MG63 (cell line): ENCODE measurements around the gene SLC25A26. TPM values are rescaled to one million over a fixed set of nuclear protein-coding genes. Genes with fewer than 3 reads are reported as not detected.
A peak's percentile ranks its signal among the peaks of the same experiment; 100 is the strongest.

Source experiments
- DNase-seq: peaks from one replicate; pipeline ENCODE4 v3.0.0-alpha.2; 2020
- H3K27me3 ChIP-seq: fragments of 250-450 bp; sonication (Bioruptor Pico); 2 replicates; pipeline ENCODE4 v1.5.1; 2020; ENCODE audit warnings: mild to moderate bottlenecking, moderate library complexity
- H3K36me3 ChIP-seq: fragments of 250-450 bp; sonication (Bioruptor Pico); 2 replicates; pipeline ENCODE4 v1.5.1; 2020; ENCODE audit warnings: mild to moderate bottlenecking, moderate library complexity
- H3K4me3 ChIP-seq: fragments of 250-450 bp; sonication (Bioruptor Pico); 2 replicates; pipeline ENCODE4 v1.5.1; 2020; ENCODE audit warnings: mild to moderate bottlenecking, moderate library complexity
- H3K9me3 ChIP-seq: fragments of 250-450 bp; sonication (Bioruptor Pico); 2 replicates; pipeline ENCODE4 v1.5.1; 2020; ENCODE audit warnings: mild to moderate bottlenecking, moderate library complexity
- total RNA-seq: library from RNA; depleted of rRNA; stranded (reverse); fragments of >200 nt; shearing (Covaris generic); gene quantifications from 2 replicates; pipeline ENCODE4 v1.2.3, GENCODE V29; 2014; ENCODE audit warnings: low replicate concordance; rRNA removed

Gene SLC25A26, protein sequence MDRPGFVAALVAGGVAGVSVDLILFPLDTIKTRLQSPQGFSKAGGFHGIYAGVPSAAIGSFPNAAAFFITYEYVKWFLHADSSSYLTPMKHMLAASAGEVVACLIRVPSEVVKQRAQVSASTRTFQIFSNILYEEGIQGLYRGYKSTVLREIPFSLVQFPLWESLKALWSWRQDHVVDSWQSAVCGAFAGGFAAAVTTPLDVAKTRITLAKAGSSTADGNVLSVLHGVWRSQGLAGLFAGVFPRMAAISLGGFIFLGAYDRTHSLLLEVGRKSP
- total RNA-seq: 16.9 and 38.2 TPM in 2 replicates

GRCh38 chr3:66220602-66221377, at the start of gene SLC25A26:
SLC25A26 (plus strand) TSS chr3:66221001; CDS start chr3:66221095, 94 bp downstream.
- Histone ChIP-seq H3K4me3 (peak within 1 kb of the TSS; percentile 93), H3K27me3 (no peaks in the 10 kb centered on the region; the same call in 1 of the 2 replicates), H3K9me3 (no peaks in the 10 kb centered on the region), H3K36me3 (no peaks in the 10 kb centered on the region)
- peak; percentile 88 for DNase-seq

DNA sequence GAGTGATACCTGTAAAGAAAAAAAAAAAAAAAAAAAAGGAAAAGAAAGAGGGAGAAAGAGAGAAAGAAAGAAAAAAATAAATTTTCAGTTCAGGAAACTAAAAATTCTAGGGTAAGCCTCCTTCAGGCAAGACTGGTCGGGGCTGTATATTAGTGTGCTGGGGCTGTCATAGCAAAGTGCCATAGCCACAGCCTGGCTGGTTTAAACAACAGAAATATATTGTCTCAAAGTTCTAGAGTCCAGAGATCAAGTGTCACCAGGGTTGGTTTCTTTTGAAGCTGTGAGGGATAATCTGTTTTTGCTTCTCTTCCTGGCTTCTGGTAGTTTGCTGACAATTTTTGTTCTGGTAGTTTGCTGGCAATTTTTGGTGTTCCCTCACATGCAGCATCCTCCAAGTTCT, 48.4 kb upstream of the SLC25A26 start:
- Histone ChIP-seq H3K9me3 (no peaks in the 10 kb centered on the region), H3K4me3 (no peak overlapping the region), H3K27me3 (no peaks in the 10 kb centered on the region), H3K36me3 (no peaks in the 10 kb centered on the region)
- no peak for DNase-seq

GRCh38 chr3:66177026-66177425, 43.8 kb upstream of the SLC25A26 start:
- no peak overlapping the region for H3K4me3 ChIP-seq
- DNase-seq: no peak
- H3K9me3 ChIP-seq: no peaks in the 10 kb centered on the region
- no peaks in the 10 kb centered on the region for H3K36me3 ChIP-seq
- no peaks in the 10 kb centered on the region for H3K27me3 ChIP-seq

GRCh38 chr3:66178206-66178605, 42.6 kb upstream of the SLC25A26 start:
- Histone ChIP-seq H3K4me3 (no peak overlapping the region), H3K9me3 (no peaks in the 10 kb centered on the region), H3K36me3 (no peaks in the 10 kb centered on the region), H3K27me3 (no peaks in the 10 kb centered on the region)
- DNase-seq: no peak

DNA sequence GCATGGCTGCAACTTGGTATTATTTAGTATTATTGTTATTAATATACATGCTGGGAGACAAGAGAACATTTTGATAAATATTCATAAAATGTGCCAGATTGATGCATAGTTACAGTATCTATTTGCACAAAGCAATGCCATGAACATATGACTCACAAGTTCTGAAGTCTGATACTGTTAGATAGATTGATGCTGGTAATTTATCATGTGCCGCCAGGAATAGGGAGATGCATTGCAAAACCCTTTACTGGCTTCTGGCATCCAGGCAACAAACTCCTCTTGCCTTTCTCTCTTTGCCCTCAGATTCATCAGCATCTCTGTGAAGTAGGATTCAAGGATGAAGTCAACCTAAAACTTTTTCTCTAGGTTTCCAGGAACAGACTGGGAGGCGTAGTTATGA, 41.0 kb upstream of the SLC25A26 start:
- H3K27me3 ChIP-seq: no peaks in the 10 kb centered on the region
- DNase-seq: no peak

GRCh38 chr3:66181764-66182163, 39.0 kb upstream of the SLC25A26 start:
- no peaks in the 10 kb centered on the region for H3K27me3 ChIP-seq
- DNase-seq: no peak
- H3K4me3 ChIP-seq: no peak overlapping the region
- H3K36me3 ChIP-seq: no peaks in the 10 kb centered on the region
- no peaks in the 10 kb centered on the region for H3K9me3 ChIP-seq

More for the DNA sequence above, 41.0 kb upstream of the SLC25A26 start:
- H3K9me3 ChIP-seq: no peaks in the 10 kb centered on the region
- H3K36me3 ChIP-seq: no peaks in the 10 kb centered on the region
- no peak overlapping the region for H3K4me3 ChIP-seq

- no peak for DNase-seq
- H3K27me3 ChIP-seq: no peaks in the 10 kb centered on the region
These were observed 38.6 kb upstream of the SLC25A26 start for GRCh38 chr3:66182246-66182645.

DNA sequence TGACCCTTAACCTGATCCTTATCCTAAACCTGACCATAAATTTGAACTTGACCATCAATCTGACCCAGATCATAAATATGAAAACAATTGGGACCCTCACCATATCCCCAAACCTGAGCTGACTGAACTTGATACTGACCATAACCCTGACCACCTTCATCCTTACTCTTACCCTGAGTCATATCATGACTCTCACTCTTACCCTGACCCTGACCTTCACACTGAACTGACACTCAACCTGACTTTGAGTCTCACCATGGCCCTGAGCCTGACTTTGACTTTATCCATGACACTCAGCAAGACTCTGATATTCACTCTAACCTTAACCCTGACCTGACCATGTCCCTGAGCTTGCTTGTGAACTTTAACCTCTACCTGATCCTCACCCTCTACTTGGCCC, 34.3 kb upstream of the SLC25A26 start:
- Histone ChIP-seq H3K36me3 (no peaks in the 10 kb centered on the region), H3K4me3 (no peak overlapping the region), H3K27me3 (no peaks in the 10 kb centered on the region), H3K9me3 (no peaks in the 10 kb centered on the region)
- DNase-seq: no peak

More at GRCh38 chr3:66182246-66182645, 38.6 kb upstream of the SLC25A26 start:
- Histone ChIP-seq H3K9me3 (no peaks in the 10 kb centered on the region), H3K36me3 (no peaks in the 10 kb centered on the region), H3K4me3 (no peak overlapping the region)

DNA sequence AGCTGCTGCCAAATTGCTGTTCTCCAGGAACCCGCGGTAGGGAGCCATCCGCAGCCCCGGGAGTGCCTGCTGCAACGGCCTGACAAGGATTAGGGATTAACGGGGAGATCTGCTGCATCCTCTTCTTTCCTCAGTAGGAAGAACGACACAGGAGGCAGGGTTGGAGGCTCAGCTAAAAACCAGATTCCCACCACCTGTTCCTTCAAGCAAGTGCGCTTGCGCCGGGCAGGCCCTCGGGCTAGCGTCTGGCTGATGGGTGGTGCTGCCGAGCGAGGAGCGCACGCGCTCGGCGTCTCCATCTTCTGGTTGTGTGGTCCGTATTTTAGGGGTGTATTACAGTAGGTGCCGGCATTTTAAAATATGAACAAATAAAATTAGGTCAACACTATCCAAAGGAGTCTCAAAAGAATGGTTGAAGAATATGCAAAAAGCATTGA, 25.4 kb upstream of the SLC25A26 start:
- peak; percentile 58 for DNase-seq
- no peaks in the 10 kb centered on the region for H3K36me3 ChIP-seq
- no peaks in the 10 kb centered on the region for H3K9me3 ChIP-seq
- peak overlapping the region; percentile 17; the same call in 1 of the 2 replicates for H3K4me3 ChIP-seq
- H3K27me3 ChIP-seq: no peaks in the 10 kb centered on the region; the same call in 1 of the 2 replicates

DNA sequence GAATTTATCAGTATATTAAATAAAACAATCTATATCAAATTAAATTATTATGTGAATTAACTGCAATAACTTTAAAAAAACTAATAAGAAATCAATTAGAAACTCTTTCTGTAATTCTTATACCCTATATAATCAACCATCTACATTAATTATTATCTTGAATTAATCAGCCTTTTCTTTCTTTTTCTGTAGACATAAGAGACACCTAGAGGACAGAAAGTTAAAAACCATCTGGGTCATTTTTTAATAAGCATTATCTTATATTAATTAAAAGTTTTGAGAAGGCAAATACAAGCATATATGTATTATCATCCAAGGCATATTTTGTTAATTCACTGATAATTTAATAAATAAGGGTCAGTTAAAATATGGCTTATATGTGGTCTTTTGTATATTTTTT, 24.2 kb upstream of the SLC25A26 start:
- Histone ChIP-seq H3K27me3 (no peaks in the 10 kb centered on the region; the same call in 1 of the 2 replicates), H3K4me3 (no peak overlapping the region), H3K36me3 (no peaks in the 10 kb centered on the region), H3K9me3 (no peaks in the 10 kb centered on the region)
- no peak for DNase-seq

DNA sequence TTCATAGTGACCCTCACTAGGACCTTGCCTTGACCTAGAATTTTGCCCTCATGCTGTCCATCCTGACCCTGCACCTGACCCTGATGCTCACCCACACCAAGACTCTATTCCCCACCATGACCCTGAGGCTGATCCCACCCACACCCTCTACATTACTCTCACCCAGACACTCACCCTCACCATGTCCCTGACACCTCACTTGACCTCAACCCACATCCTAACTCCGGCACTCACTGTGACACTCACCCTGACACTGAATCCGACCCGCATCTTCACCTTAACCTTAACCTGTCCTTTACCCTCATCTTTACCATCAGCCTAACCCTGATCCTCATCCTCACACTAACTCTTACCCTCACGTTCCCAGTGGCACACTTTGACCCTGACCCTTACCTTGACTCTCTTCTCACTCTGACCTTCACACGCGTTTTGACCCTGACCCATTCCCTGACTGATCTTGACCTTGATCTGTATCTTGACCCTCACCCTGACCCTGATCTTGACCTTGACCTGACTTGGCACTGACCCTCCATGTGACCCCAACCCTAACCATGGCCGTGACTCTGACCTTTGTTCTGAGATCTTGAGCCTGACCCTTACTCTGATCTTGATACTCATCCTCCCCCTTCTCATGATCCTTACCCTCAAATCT, 22.2 kb upstream of the SLC25A26 start:
- Histone ChIP-seq H3K27me3 (no peaks in the 10 kb centered on the region; the same call in 1 of the 2 replicates), H3K9me3 (no peaks in the 10 kb centered on the region), H3K4me3 (no peak overlapping the region), H3K36me3 (no peaks in the 10 kb centered on the region)
- DNase-seq: no peak

DNA sequence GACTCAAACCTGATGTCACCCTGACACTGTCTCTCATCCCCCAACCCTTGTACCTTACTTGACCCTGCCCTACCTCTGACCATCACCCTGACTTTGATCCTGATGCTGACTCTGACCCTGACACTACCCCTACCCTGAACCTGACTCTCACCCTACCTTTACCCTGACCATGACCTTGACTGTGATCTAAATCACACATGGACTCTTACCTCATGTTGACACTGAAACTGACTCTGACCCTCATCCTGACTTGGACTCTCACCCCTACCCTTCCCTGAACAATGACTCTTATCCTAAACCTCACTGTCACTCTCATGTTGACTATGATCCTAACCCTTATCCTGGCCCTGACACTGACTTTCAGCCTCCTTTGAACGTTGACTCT, 21.7 kb upstream of the SLC25A26 start:
- Histone ChIP-seq H3K4me3 (no peak overlapping the region), H3K27me3 (no peaks in the 10 kb centered on the region; the same call in 1 of the 2 replicates), H3K9me3 (no peaks in the 10 kb centered on the region), H3K36me3 (no peaks in the 10 kb centered on the region)
- no peak for DNase-seq

GRCh38 chr3:66200147-66200546, 20.7 kb upstream of the SLC25A26 start:
- no peaks in the 10 kb centered on the region for H3K9me3 ChIP-seq
- H3K4me3 ChIP-seq: no peak overlapping the region
- no peaks in the 10 kb centered on the region; the same call in 1 of the 2 replicates for H3K27me3 ChIP-seq
- H3K36me3 ChIP-seq: no peaks in the 10 kb centered on the region
- DNase-seq: peak; percentile 4

DNA sequence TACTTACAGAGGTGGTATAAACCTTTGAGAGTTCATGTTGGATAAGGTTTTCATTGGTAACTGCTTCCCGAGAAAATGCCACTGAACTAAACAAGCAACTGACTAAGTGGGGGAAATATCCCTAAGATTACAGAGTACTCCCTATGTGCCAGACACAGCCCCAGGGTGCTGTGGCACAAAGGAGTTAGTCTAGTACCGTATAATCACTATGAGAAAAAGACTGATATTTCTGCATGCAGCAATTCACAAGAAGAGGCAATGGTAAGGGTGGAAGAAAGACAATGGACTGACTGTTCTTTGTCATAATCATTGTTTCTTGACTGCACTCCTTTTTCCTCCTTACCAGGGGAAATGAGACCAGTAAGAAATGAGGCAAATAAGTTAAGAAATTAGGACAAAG, 20.0 kb upstream of the SLC25A26 start:
- no peak overlapping the region for H3K4me3 ChIP-seq
- no peaks in the 10 kb centered on the region; the same call in 1 of the 2 replicates for H3K27me3 ChIP-seq
- no peak for DNase-seq
- no peaks in the 10 kb centered on the region for H3K9me3 ChIP-seq
- H3K36me3 ChIP-seq: no peaks in the 10 kb centered on the region

DNA sequence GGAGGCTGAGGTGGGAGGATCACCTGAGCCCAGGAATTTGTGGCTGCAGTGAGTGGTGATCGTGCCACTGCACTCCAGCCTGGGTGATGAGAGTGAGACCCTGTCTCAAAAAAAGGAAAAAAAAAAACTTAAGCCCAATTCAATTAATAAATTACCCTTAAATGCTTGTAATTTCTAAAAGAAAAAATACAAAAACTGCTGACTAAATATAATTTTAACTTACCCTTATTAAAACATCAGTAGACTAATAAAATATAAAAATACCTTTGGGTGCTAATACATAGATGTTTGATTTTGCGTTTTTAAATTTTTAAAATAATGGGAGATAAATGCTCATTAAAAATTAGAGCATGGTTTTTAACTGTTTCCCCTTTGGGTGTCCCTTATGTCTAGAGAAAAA, 17.5 kb upstream of the SLC25A26 start:
- DNase-seq: no peak
- Histone ChIP-seq H3K9me3 (no peaks in the 10 kb centered on the region), H3K36me3 (no peaks in the 10 kb centered on the region), H3K4me3 (no peak overlapping the region), H3K27me3 (no peaks in the 10 kb centered on the region)

DNA sequence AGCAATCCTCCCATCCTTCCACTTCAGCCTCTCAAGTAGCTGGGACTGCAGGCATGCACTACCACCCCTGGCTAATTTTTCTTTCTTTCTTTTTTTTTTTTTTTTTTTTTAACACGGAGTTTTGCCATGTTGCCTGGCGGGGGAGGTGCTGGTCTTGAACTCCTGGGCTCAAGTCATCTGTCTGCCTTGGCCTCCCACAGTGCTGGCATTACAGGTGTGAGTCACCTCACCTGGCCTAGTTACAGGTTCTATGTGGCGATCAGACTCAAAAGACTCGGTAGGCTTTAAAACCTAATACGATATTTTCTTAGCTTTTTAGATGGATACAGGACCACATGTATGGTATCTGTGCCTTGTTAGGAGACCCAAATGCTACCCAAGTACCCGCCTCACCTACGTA, 14.0 kb upstream of the SLC25A26 start:
- no peaks in the 10 kb centered on the region for H3K36me3 ChIP-seq
- no peaks in the 10 kb centered on the region for H3K9me3 ChIP-seq
- no peak for DNase-seq
- no peak overlapping the region for H3K4me3 ChIP-seq
- no peaks in the 10 kb centered on the region for H3K27me3 ChIP-seq

DNA sequence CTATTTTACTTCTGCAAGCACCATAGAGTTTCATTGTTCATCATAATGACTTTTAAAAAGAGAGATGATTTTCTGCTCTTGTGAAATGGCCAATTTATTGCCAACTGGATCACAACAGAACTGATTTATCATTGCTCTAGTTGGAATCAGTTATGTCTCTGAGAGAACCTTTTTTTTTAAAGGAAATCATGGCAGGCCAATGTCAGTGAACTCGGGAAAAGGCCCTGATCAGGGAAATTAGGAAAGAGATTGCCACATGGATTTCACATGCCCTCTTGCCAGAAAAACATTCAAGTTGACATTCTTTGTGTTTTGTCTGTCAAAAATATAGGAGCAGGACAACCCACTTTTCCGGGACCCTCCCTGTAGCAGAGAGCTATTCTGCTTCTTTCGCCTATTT, 12.6 kb upstream of the SLC25A26 start:
- Histone ChIP-seq H3K4me3 (no peak overlapping the region), H3K36me3 (no peaks in the 10 kb centered on the region), H3K9me3 (no peaks in the 10 kb centered on the region), H3K27me3 (no peaks in the 10 kb centered on the region)
- no peak for DNase-seq
